HG02884 (cell line): ENCODE measurements around the gene GPHN.

Experiments
- ATAC-seq: cut with Tn5 transposase; IDR thresholded peaks from one replicate; pipeline ENCODE4 v1.9.1; 2021; ENCODE audit warnings: mild to moderate bottlenecking, moderate library complexity; ENCODE audit not compliant: unreplicated experiment

The GPHN gene

DNA sequence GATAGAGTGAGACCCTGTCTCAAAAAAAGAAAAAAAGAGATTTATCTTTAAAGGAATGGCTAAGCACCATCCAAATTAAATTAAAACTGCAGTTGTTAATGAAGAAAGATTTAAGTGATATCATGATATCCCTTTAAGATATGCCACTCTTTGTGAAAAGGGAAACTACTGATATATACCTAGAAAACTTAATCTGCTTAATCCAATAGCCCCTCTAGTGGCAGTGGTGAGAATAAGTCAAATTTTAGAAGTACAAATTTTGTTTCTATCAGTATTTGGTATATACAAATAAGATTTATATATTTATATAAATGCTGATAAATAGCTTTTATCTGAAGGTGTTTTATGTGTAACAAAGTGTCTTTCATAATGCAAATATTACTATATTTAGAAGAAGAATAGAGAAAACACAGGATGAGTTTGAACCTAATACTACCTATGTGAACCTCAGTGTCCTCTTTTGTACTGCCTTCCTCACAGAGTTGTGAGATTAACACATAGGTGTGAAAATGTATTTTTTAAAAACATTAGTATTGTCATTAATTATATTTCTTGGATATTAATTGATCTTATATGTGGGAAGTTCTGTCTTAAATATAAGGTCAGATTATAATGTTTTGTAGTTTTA is 629.9 kb downstream of the GPHN start:
- no peak for ATAC-seq

DNA sequence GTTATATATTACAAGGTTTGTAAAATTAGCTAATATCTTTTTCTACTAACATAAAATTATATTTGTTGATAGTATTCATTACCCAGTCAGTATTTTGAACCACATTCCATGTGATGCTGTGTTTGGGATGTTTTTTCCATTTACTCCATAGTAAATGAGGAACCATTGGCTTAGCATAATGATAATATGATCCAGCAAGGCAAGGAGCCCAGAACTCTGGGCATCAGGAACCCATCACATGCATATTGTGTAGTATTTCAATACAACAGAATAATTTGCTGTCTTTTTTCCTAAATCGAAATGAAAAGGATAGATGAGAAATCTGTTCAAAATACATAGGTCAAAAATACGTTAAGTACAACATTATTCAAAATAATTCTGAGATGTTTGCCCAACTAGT is 632.6 kb downstream of the GPHN start:
- ATAC-seq, result no peak

DNA sequence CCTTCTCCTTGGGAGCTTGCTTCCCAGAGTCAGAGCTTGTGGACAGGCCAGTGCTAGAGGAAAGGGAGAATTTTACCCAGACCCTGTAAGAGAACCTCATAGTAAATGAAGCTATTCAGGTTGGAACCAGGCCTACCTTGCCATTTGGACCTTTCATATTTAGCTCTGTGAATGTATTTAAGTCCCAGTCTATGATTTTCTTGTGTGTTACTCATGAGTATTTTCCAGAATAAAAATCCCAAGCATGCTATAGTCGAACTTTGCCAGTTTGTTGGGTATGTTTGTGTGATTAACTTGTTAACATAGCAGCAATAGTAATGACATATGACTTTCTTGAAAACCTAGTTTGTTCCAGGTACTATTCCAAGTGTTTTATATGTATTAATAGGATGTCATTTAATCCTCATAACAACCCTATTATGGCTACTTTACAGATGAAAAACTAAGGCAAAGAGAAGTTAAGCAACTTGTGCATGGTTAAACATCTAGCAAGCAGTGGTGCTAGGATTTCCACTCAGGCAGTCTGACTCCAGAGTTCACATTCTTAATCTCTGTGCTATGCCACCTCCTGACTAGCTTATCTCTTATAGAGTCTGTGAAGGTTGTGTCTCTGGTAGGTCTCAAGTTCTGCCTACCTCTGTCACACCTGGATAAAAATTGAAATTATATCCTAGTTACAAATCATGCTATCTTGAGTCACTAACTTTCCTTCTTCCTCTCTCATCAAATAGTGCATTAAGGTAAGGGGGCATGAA is 633.4 kb downstream of the GPHN start:
- no peak for ATAC-seq

DNA sequence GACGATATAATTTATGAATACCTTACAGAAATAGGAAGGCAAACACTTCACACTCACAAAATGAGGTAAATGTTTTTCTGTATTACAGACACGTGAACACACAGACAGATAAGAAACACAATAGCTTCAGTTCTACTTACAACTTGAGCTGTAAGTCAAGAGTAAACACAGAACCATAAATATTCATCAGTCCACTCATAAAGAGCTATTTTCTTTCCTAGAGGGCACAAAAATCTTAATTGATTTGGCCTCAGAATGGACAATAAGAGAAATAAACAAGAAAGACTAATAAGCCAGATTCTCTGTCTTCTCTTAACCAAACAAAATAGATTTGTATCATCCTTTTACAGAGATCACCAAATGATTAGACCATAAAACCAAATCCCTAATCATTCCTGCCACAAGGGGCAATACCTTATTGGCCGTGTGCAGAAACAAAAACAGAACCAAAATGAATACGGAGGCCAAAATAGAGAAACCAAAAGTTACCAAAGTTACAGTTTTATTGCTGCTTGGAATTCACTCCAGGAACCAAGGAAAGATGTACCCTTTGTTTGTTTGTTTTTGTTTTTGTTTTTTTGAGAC is 643.2 kb downstream of the GPHN start:
- ATAC-seq, result no peak

DNA sequence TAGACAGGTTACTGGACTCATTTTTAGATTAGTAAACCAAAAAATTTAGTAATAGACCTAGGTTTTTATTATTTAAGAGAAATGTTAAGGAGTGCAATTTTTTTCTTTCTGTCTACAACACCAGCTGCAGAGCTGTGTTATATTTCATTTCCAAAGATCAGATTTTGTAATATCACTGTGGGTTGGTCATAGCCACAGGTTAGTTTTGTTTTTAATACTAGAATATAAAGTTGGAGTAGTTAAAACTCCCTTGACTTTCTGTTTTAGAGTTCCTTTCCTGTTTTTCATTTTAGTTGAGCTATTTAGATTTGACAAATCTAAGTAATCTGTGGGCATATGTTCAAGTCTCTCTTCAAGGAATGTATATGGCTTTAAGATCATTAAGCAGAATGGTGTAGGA is 650.6 kb downstream of the GPHN start:
- no peak for ATAC-seq

DNA sequence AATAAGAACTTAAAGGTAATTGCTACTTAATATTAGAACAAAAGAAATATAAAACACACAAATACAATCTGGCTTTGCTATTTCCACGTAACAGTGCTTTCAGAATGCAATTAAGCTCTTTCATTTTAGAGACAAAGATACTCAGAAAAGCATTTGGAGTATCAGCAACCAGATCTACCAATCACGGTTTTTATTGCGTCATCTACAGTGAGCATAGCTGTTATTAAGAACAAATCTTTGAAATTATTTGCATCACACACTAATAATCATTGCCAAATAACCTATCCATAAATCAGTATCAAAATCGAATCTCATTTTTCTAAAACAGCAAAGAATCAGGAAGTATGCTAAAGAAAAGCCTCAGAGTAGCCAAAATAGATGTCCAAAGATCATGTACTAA is 654.4 kb downstream of the GPHN start:
- no peak for ATAC-seq

DNA sequence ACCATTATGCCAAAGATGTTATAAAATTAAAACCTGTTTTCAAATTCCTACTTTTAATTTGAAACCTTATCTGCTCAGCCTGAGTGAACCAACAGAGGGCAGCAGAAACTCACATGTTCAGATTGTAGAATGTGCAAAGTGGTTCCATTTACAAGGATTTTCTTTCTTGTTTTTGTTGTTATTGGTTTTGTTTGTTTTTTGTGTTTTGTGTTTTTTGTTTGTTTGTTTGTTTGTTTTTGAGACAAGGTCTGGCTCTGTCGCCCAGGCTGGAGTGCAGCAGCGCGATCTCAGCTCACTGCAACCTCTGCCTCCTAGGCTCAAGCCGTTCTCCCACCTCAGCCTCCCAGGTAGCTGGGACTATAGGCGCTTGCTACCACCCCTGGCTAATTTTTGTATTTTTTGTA is 658.5 kb downstream of the GPHN start:
- ATAC-seq, result no peak

DNA sequence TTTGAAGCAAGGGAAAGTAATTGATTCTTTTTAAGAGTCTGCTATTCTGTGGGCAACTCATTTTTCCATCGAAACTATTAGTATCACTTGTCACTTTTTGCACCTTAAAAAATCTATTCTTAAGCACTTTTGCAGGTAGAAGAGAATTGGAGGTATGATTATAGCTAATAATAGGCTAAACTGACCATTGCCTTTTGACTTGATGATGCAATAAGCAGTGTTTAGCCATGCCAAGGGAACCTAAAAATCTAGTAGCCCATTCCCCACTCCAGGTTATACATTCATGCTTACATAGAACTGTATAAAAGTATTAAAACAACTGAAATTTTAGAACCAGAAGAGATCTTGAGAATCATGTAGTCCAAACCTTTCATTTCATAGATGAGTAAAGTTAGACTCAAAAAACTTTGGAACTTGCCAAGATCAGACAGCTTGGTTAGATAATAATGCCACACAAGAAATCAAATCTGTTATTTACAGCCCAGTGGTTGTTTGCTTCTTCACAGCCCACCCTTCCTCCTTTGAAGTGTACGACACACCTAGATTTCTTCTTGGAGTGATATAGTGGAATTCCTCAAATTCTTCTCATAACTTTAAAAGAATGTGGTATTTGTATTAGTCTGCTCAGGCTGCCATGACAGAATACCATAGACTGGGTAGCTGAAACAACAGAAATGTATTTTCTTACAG is 659.6 kb downstream of the GPHN start:
- no peak for ATAC-seq

DNA sequence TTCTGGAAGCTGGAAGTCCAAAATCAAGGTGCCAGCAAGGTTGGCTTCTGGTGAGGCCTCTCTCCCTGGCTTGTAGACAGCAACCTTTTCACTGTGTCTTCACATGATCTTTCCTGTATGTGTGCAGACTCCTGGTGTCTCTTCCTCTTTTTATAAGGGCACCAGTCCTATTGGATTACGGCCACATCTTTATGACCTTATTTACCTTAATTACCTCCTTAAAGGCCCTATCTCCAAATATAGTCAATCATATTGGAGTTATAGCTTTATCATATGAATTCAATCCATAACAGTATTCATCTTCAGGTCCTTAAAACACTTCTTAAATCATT is 660.1 kb downstream of the GPHN start:
- no peak for ATAC-seq

DNA sequence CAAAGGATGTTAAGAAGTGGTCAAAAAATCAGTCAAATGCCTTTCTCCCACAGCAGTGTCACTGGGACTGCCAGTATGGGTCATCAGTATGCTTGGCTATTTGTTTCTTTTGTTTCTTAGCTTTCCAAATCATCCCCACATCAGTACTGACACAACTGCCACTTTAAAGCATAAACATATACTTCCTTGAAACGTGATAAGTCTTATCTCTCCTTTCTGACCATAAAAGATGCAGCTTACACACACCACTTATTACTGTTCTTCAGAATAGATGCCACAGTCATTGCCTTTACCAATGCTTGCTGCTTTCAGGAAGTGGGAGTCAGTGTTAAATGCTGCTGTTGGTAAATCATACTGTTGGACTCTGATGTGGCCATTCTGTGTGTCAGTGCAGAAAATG is 662.7 kb downstream of the GPHN start:
- no peak for ATAC-seq

DNA sequence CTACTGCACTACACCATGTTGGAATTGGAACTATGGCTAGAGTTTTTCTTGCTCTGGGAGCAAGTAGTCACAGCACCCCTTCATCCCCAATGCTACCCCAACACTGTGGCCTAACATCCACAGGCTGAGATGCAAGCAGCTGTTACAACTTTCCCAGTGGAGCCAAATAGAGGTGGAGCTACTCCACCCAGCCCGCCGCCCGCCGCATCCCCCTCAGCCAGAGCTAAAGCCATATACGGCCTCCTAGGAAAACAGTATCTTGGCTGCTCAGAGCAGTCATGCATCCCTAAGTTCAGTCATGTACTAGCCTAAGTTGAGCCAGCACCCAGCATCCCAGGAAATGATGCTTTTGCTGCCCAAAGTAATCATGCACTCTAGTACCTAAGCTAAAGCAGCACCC is 664.1 kb downstream of the GPHN start:
- ATAC-seq, result no peak

DNA sequence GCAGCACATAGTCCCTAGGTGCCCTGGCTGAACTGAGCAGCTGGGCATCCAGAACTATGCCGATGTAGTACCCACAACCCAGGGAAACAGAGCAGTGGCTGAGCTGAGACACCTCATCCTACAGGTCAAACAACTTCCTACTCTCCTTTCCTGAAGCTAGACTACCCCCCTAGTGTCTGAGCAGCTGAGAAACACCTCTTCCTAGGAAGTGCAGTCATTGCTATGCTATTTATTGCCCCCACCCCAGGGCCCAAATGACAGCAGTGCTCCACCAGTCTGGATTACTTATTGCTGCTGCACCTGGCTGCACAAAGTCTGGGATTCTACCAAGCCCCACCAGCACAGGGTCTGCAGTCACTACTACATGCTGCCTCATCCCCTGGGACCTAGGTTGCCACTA is 664.6 kb downstream of the GPHN start:
- no peak for ATAC-seq

DNA sequence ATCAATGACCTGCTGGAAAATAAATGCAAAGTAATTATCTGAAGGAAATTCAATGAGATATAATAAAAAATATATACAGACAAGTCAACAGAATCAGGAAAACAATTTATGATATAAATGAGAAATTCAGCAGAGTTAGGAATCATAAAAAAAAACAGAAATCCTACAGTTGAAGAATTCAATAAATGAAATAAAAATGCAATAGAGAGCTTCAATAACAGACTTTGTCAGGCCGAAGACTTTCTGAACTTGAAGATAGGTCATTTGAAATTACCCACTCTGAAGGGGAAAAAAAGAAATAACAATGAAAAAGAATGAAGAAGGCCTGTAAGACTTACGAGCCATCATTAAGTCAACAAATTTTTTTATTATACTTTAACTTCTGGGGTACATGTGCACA is 665.8 kb downstream of the GPHN start:
- ATAC-seq, result no peak

DNA sequence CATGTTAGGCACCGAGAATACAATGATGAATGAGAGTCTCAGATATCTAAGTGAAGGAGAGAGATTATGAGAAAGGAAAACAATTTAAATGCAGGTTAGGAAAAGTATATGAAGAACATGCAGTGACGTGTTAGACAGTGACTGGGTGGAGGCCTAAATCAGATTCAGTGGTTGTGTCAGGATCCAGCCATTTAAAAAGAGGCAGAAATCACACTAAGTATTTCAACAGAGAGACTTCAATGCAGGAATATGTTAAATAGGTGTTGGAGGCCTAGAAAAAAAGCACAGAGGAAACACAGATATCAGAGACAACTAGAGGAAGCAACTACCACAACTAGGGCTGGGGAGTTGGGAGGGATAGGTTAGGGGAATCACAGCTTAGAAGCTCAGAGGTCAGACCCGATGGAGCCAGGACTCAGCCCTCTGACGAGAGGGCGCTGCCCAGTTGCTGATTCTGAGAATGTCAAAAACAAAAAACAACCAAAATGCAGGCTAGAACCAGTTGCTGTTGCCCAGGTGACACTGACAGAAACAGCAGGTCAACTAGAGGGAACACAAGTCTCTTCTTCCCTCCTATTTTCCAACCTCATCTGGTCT is 678.3 kb downstream of the GPHN start:
- ATAC-seq, result no peak

DNA sequence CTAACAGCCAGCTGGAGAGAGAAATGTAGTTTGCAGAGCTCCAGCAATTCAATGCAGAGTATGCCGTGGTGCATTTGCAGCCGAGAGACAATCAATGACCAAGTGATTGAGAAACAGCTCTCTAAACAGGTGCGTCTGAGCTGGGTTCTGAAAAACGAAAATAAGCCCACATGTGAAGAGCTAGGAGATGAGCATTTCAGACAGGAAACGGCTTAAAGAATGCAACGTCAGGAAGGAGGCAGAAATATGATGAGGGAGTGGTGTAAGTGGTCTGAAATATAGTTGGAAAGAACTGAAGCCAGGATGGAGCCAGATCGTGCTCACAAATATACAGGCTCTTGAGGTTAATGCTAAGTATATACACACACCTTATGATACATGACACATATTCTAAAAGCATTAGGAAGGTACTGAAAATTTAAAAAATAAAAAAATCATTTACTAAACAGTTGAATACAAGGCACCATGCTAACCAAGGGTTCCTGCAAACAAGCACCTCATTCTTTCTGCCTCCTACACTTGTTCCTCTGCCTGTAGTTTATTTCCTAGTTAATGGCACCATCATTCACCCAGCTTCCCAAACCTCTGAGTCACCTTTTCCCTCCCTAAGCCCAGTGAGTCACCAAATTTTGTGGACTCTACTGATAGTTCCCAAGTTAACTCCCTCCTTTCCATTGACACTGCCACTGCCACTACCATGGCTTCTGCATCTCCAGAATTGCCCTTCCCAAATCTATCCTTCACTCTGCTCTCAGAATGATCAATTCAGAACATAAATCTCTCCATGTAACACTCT is 679.0 kb downstream of the GPHN start:
- ATAC-seq, result no peak

DNA sequence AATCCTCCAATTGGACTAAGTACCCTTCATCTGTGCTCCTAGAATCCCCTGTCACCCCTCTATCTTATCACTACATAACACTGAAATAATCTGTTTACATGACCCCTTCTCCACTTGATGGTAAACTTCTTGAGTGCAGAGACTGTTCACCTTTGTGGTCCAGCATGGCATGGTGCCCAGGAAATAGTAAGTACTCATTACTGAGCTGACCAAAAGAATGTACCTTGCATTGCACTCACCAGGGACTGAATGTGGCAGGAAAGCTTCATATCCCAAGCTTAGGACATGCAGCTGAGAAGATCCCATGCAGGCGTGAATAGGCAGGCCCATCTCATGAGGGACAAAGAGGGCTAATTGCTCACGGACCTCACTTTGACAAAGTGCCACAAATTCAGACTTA is 679.9 kb downstream of the GPHN start:
- no peak for ATAC-seq

DNA sequence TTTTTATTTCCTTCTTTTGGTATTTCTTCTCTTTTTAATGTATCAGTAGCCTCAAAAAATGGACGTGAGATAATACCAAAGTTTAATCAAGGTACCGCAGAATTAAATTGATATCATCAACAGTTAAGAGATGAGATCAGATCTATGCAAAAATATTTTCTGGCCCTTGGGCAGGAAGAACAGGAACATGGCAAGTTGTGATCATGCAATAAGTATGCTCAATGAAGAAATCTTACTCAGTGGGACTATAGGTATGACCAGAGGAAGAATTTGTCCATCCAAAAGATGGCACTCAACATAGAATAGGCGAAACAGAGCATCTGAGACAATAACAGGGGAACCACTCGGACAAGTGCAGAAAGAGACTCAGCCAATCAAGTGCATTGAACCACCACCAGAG is 680.4 kb downstream of the GPHN start:
- ATAC-seq, result no peak

DNA sequence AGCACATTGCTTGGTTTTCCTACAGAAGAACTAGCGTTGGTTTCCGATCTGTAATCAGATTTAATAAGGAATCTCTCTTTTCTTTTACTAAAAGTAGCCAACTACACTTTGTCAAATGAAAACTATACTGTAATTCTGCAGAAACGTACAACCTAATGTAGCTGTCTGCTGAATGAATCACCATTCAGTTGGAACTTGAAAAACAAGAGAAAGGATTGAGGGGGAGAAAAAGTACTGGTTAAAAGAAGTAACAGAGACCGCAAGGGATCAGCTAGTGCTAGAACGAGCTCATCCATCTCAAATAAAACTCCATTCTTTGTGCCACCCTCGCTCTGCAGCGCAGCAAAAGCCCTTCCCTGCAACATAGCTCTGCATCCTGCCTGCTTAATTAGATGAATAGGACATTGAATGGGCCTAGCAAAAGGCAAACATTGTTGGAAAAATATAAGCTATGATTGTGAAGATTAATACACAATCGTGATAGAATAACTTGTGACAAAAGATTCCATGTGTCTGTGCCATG is 683.9 kb downstream of the GPHN start:
- no peak for ATAC-seq

DNA sequence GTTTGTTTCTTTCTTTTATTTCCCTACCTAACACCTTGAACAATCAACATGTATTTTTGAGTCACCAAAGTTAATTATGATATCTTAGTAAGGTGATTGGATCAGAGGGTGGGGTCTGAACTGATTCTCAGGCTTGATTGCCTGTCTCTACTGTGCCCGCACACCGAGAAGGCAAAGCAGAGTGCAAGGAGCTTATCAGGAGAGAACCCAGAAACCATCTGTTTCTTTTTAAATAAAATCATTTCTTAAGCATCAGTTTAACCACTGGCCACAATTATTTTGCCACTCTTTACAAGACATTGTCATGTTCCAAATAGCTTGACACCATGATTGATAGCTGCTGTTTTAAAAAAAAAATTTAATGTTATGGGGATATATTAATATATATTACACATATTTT is 684.4 kb downstream of the GPHN start:
- no peak for ATAC-seq

DNA sequence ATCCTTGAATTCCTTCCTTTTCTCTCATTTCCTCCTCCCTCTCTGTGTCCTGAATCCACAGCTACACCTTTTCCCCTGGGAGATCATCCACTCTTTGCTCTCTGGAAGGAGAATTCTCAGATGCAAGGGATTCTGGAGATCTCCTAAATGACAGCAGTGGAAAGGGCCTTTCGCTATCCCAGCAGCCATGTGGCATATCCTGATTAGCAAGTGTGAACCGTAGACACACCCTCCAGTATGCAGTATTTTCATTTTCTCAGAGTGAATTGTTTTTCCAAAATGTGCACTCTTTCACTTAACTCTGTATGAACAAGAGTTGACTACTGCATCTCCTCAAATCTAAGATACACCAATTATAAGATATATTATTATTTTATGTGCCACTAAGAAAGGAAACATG is 687.3 kb downstream of the GPHN start:
- ATAC-seq, result no peak

DNA sequence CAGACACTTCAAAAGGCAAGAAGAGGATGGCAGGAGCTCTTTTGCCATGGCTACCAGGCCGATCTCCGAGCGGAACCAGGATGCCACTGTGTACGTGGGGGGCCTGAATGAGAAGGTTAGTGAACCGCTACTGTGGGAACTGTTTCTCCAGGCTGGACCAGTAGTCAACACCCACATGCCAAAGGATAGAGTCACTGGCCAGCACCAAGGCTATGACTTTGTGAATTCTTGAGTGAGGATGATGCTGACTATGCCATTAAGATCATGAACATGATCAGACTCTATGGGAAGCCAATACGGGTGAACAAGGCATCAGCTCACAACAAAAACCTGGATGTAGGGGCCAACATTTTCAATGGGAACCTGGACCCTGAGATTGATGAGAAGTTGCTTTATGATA is 691.1 kb downstream of the GPHN start:
- no peak for ATAC-seq
